SK-N-SH (cell line): ENCODE results near the gene GNAI1. TPM values are rescaled to one million over a fixed set of nuclear protein-coding genes. Genes with fewer than 3 reads are reported as not detected.

Source experiments
- CTCF ChIA-PET: fragments of 300-600, 350-600 bp; formaldehyde crosslinking; extraction: SDS; loops from one replicate; lab custom pipeline; 2021; lab: Yijun Ruan, JAX
- POLR2A ChIA-PET: fragments of 350-600 bp; sonication (Branson Sonifier 250); formaldehyde crosslinking; extraction: SDS; loops from one replicate; lab custom pipeline; 2020; ENCODE audit warnings: antibody characterized with exemption, inconsistent platforms; lab: Yijun Ruan, JAX
- DNase-seq: peaks from one replicate; pipeline ENCODE4 v3.0.0; 2012
- H2AFZ ChIP-seq: fragments of 200-600 bp; sonication (generic); 2 replicates; pipeline ENCODE4 v1.8.1; 2016; ENCODE audit warnings: antibody characterized with exemption, mild to moderate bottlenecking, low read depth
- H3F3A ChIP-seq: fragments of 200-600 bp; sonication (generic); replicated peaks from 2 replicates; pipeline ENCODE3; 2016; ENCODE audit warnings: antibody characterized with exemption, mild to moderate bottlenecking; ENCODE audit not compliant: insufficient read depth
- H3K27ac ChIP-seq, 2 experiments: fragments of 200-500 bp in 1 of 2; fragments of 200-600 bp in 1 of 2; sonication (Bioruptor generic) in 1 of 2; sonication (generic), shearing (Covaris generic) in 1 of 2; 2 replicates each; pipeline versions ENCODE4 v1.5.1 to v1.6.1; 2014 to 2016; ENCODE audit warnings: low read depth in 2 of 2, inconsistent platforms in 1 of 2, low read length in 1 of 2, mild to moderate bottlenecking in 1 of 2, mixed read lengths in 1 of 2
- H3K27me3 ChIP-seq: fragments of 200-600 bp; sonication (generic), shearing (Covaris generic); 2 replicates; pipeline ENCODE4 v1.6.1; 2016; ENCODE audit warnings: mixed run types; ENCODE audit not compliant: insufficient read depth
- H3K36me3 ChIP-seq, 2 experiments: fragments of 200-500 bp in 1 of 2; fragments of 200-600 bp in 1 of 2; sonication (Bioruptor generic) in 1 of 2; sonication (generic) in 1 of 2; replicated peaks in 1 of 2; 2 replicates each; pipeline versions ENCODE3 to v1.5.1; 2014 to 2016; ENCODE audit warnings: low read length in 1 of 2, mild to moderate bottlenecking in 1 of 2; ENCODE audit not compliant: insufficient read depth in 2 of 2, control insufficient read depth in 1 of 2
- H3K4me1 ChIP-seq, 2 experiments: fragments of 200-500 bp in 1 of 2; fragments of 200-600 bp in 1 of 2; sonication (Bioruptor generic) in 1 of 2; sonication (generic), shearing (Covaris generic) in 1 of 2; 2 replicates each; pipeline versions ENCODE4 v1.5.1 to v1.6.1; 2014 to 2016; ENCODE audit warnings: low read depth in 1 of 2, low read length in 1 of 2, mixed run types in 1 of 2; ENCODE audit not compliant: insufficient read depth in 2 of 2, control insufficient read depth in 1 of 2
- H3K4me2 ChIP-seq: fragments of 200-600 bp; sonication (generic), shearing (Covaris generic); 2 replicates; pipeline ENCODE4 v1.6.1; 2017; ENCODE audit warnings: mixed run types
- H3K4me3 ChIP-seq, 2 experiments: fragments of 200-500 bp in 1 of 2; fragments of 200-600 bp in 1 of 2; sonication (Bioruptor generic) in 1 of 2; sonication (generic), shearing (Covaris generic) in 1 of 2; 2 replicates each; pipeline versions ENCODE4 v1.5.1 to v1.8.1; 2014 to 2016; ENCODE audit warnings: low read depth in 2 of 2, inconsistent platforms in 1 of 2, low read length in 1 of 2, mild to moderate bottlenecking in 1 of 2, mixed read lengths in 1 of 2, moderate library complexity in 1 of 2
- H3K79me2 ChIP-seq: fragments of 200-600 bp; sonication (generic); 2 replicates; pipeline ENCODE4 v1.8.1; 2017; ENCODE audit warnings: mild to moderate bottlenecking; ENCODE audit not compliant: insufficient read depth
- H3K9ac ChIP-seq: fragments of 200-600 bp; sonication (generic); 2 replicates; pipeline ENCODE4 v1.6.1; 2017; ENCODE audit warnings: mixed run types
- H3K9me2 ChIP-seq: fragments of 200-600 bp; sonication (generic); 2 replicates; pipeline ENCODE4 v1.6.1; 2017; ENCODE audit warnings: mixed run types
- H3K9me3 ChIP-seq: fragments of 200-600 bp; sonication (generic); 2 replicates; pipeline ENCODE4 v1.6.1; 2017; ENCODE audit warnings: mixed run types, mild to moderate bottlenecking, moderate library complexity
- H4K20me1 ChIP-seq: fragments of 200-600 bp; sonication (generic); 2 replicates; pipeline ENCODE4 v1.6.1; 2017; ENCODE audit warnings: mild to moderate bottlenecking, mixed run types; ENCODE audit not compliant: insufficient read depth
- CHD2 ChIP-seq: fragments of 150-350 bp; IDR thresholded peaks from 2 replicates; pipeline ENCODE4 v1.6.1; 2018; ENCODE audit warnings: low read length; ENCODE audit not compliant: partially characterized antibody
- EP300 ChIP-seq, 2 experiments: IDR thresholded peaks; 2 replicates each; pipeline versions ENCODE4 v1.4.0 to v1.6.1; 2012; ENCODE audit warnings: borderline replicate concordance in 1 of 2, low read depth in 1 of 2, low read length in 1 of 2
- EZH2phosphoT487 ChIP-seq: fragments of 200-600 bp; sonication (generic); IDR thresholded peaks from 2 replicates; pipeline ENCODE4 v1.6.1; 2017; ENCODE audit warnings: low read depth, mixed run types, mild to moderate bottlenecking, antibody characterized with exemption, moderate library complexity, borderline replicate concordance
- FOSL2 ChIP-seq: IDR thresholded peaks from 2 replicates; pipeline ENCODE4 v1.4.0; 2012; ENCODE audit warnings: low read depth, mild to moderate bottlenecking, moderate library complexity, borderline replicate concordance
- FOXJ3 ChIP-seq: sonication (generic); formaldehyde crosslinking; IDR thresholded peaks from 2 replicates; pipeline ENCODE4 v1.5.1; 2020; ENCODE audit warnings: mild to moderate bottlenecking, missing genetic modification reagents
- FOXM1 ChIP-seq: IDR thresholded peaks from 2 replicates; pipeline ENCODE4 v1.4.0; 2012; ENCODE audit warnings: low read depth, mild to moderate bottlenecking
- GABPA ChIP-seq: IDR thresholded peaks from 2 replicates; pipeline ENCODE4 v1.4.0; 2012; ENCODE audit warnings: low read depth, mild to moderate bottlenecking
- GATA2 ChIP-seq: sonication (generic); formaldehyde crosslinking; IDR thresholded peaks from 2 replicates; pipeline ENCODE4 v1.5.0; 2020; ENCODE audit warnings: mild to moderate bottlenecking, missing genetic modification reagents
- JUND ChIP-seq: IDR thresholded peaks from 2 replicates; pipeline ENCODE4 v1.4.0; 2012
- NFIC ChIP-seq: IDR thresholded peaks from 2 replicates; pipeline ENCODE4 v1.4.0; 2012; ENCODE audit warnings: borderline replicate concordance
- NRF1 ChIP-seq: IDR thresholded peaks from 2 replicates; pipeline ENCODE4 v1.6.1; 2012; ENCODE audit warnings: low read depth, mild to moderate bottlenecking, low read length
- REST ChIP-seq: IDR thresholded peaks from 2 replicates; pipeline ENCODE4 v1.6.1; 2012; ENCODE audit warnings: mild to moderate bottlenecking, low read depth, low read length, moderate library complexity
- SIN3A ChIP-seq: IDR thresholded peaks from 2 replicates; pipeline ENCODE4 v1.6.1; 2012; ENCODE audit warnings: low read depth, mild to moderate bottlenecking, low read length, moderate library complexity, borderline replicate concordance
- TCF12 ChIP-seq: IDR thresholded peaks from 2 replicates; pipeline ENCODE4 v1.4.0; 2012
- TEAD4 ChIP-seq: IDR thresholded peaks from 2 replicates; pipeline ENCODE4 v1.4.0; 2012; ENCODE audit warnings: mild to moderate bottlenecking, borderline replicate concordance; ENCODE audit not compliant: insufficient read depth
- WGBS: methylation state at CpG from one replicate; pipeline ENCODE4 v1.1.6; 2017; ENCODE audit warnings: low lambda C conversion rate; 5-methylcytosine and 5-hydroxymethylcytosine counted together
- polyA plus RNA-seq, 3 experiments: library from polyadenylated mRNA; depleted of rRNA; stranded (reverse); fragments of >200 nt; gene quantifications; 2 replicates each; pipeline ENCODE4 v1.2.3, GENCODE V29; 2012
- TF ChIP-seq, protein P1 (sequence below): fragments of 150-350 bp; IDR thresholded peaks from 2 replicates; pipeline ENCODE4 v1.6.1; 2016; ENCODE audit warnings: mild to moderate bottlenecking, low read depth, low read length
- TF ChIP-seq, protein P2 (sequence below): fragments of 200-600 bp; sonication (generic); IDR thresholded peaks from 2 replicates; pipeline ENCODE4 v1.6.1; 2017; ENCODE audit warnings: antibody characterized with exemption, mild to moderate bottlenecking, moderate library complexity
- TF ChIP-seq, protein P3 (sequence below): IDR thresholded peaks from 2 replicates; pipeline ENCODE4 v1.4.0; 2012; ENCODE audit warnings: low read depth, borderline replicate concordance

GNAI1 gene
- polyA plus RNA-seq, 1 of the 3 experiments (the other 2 are of a cell fraction), result 69.1 TPM

GRCh38 chr7:80273327-80273726 lies 138.7 kb downstream of the GNAI1 start:
- H3K9me2 ChIP-seq, result no peaks in the 10 kb centered on the region
- ChIA-PET CTCF (interaction anchor here (1.0 kb wide), 1 partner anchor 9 kb away, joined by 3 read pairs; no protein-coding TSS in a partner anchor), POLR2A (no interaction called here)
- H2AFZ ChIP-seq, result no peak overlapping the region
- no peak overlapping the region for H3K4me3 ChIP-seq
- no peak for DNase-seq
- peaks cover 8 to 47% of the 10 kb centered on the region in 2 experiments; a peak in 3 of 4 replicates for H3K4me1 ChIP-seq
- peak overlapping the region in 1 of 2 experiments; percentile 67; a peak in 1 of 4 replicates for H3K27ac ChIP-seq
- H3K36me3 ChIP-seq, result no peaks in the 10 kb centered on the region
- 75% methylated on average over 3 of the region's 3 CpGs for WGBS
- no peaks in the 10 kb centered on the region for H3K9me3 ChIP-seq
- TF ChIP-seq SIN3A (no peak), EP300 (IDR thresholded peaks at IDR 0.05; ENCODE audit: borderline replicate concordance in 1 of 2, low read depth in 1 of 2, low read length in 1 of 2) (peak in 1 of 2 experiments; percentile 12; a peak in 1 of 4 replicates), GATA2 (no peak), NFIC (no peak; the same call in 1 of the 2 replicates)
- TF ChIP-seq, protein P1, sequence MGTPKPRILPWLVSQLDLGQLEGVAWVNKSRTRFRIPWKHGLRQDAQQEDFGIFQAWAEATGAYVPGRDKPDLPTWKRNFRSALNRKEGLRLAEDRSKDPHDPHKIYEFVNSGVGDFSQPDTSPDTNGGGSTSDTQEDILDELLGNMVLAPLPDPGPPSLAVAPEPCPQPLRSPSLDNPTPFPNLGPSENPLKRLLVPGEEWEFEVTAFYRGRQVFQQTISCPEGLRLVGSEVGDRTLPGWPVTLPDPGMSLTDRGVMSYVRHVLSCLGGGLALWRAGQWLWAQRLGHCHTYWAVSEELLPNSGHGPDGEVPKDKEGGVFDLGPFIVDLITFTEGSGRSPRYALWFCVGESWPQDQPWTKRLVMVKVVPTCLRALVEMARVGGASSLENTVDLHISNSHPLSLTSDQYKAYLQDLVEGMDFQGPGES, result no peak
- no peak overlapping the region for H3K9ac ChIP-seq
- H3K4me2 ChIP-seq, result no peak overlapping the region
- H3K79me2 ChIP-seq, result no peaks in the 10 kb centered on the region
- no peaks in the 10 kb centered on the region for H4K20me1 ChIP-seq
- H3K27me3 ChIP-seq, result no peaks in the 10 kb centered on the region
- H3F3A ChIP-seq, result peaks cover 39% of the 10 kb centered on the region

GRCh38 chr7:80275192-80275605 lies 140.6 kb downstream of the GNAI1 start:
- Histone ChIP-seq H3K79me2 (no peaks in the 10 kb centered on the region), H3K4me2 (peak overlapping the region; percentile 30), H3K4me3 (no peak overlapping the region), H3F3A (peaks cover 43% of the 10 kb centered on the region), H3K27me3 (no peaks in the 10 kb centered on the region), H3K9me3 (no peaks in the 10 kb centered on the region), H3K9ac (peak overlapping the region; percentile 2; the same call in 1 of the 2 replicates), H3K36me3 (no peaks in the 10 kb centered on the region), H2AFZ (no peak overlapping the region), H3K27ac (peak overlapping the region; percentile 67 to 78; a peak in 3 of 4 replicates), H4K20me1 (no peaks in the 10 kb centered on the region), H3K9me2 (no peaks in the 10 kb centered on the region), H3K4me1 (peaks cover 17 to 53% of the 10 kb centered on the region in 2 experiments; a peak in 3 of 4 replicates)
- peak; percentile 4 for DNase-seq
- ChIA-PET POLR2A (no interaction called here), CTCF (interaction anchor here (1.0 to 1.9 kb wide), 2 partner anchors 117 to 214 kb away, joined by 3 to 5 read pairs; no protein-coding TSS in a partner anchor)
- WGBS, result 12% methylated on average over 1 of the region's 1 CpG
- TF ChIP-seq TCF12, result peak; percentile 99
- TF ChIP-seq TEAD4, result peak; percentile 95
- no peak for TF ChIP-seq FOXJ3 (CRISPR knock-in tag)
- TF ChIP-seq NRF1, result no peak
- TF ChIP-seq CHD2, result no peak
- no peak for TF ChIP-seq GATA2
- TF ChIP-seq FOSL2, result peak; percentile 57
- TF ChIP-seq GABPA, result peak; percentile 26; the same call in 1 of the 2 replicates
- no peak for TF ChIP-seq SIN3A
- TF ChIP-seq FOXM1, result peak; percentile 92; the same call in 1 of the 2 replicates
- TF ChIP-seq, protein P2, sequence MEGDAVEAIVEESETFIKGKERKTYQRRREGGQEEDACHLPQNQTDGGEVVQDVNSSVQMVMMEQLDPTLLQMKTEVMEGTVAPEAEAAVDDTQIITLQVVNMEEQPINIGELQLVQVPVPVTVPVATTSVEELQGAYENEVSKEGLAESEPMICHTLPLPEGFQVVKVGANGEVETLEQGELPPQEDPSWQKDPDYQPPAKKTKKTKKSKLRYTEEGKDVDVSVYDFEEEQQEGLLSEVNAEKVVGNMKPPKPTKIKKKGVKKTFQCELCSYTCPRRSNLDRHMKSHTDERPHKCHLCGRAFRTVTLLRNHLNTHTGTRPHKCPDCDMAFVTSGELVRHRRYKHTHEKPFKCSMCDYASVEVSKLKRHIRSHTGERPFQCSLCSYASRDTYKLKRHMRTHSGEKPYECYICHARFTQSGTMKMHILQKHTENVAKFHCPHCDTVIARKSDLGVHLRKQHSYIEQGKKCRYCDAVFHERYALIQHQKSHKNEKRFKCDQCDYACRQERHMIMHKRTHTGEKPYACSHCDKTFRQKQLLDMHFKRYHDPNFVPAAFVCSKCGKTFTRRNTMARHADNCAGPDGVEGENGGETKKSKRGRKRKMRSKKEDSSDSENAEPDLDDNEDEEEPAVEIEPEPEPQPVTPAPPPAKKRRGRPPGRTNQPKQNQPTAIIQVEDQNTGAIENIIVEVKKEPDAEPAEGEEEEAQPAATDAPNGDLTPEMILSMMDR, result no peak
- TF ChIP-seq JUND, result peak; percentile 83
- no peak for TF ChIP-seq EZH2phosphoT487
- TF ChIP-seq, protein P1, result no peak
- TF ChIP-seq REST, result no peak
- TF ChIP-seq, protein P3, sequence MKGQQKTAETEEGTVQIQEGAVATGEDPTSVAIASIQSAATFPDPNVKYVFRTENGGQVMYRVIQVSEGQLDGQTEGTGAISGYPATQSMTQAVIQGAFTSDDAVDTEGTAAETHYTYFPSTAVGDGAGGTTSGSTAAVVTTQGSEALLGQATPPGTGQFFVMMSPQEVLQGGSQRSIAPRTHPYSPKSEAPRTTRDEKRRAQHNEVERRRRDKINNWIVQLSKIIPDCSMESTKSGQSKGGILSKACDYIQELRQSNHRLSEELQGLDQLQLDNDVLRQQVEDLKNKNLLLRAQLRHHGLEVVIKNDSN, result no peak
